HL-60 (cell line): ENCODE measurements around the gene E4F1.
"Not testable (repeated sequence)": the region's sequence is repeated elsewhere in the genome, so short reads cannot be mapped to it uniquely, and the experiment has no call there.

Source experiments
- DNase-seq, 2 experiments: peaks; one replicate each; pipeline ENCODE4 v3.0.0-alpha.2; 2010 to 2020; ENCODE audit warnings: low read depth in 1 of 2, low spot score in 1 of 2
- H3K27ac ChIP-seq: fragments of 250-450 bp; sonication (Bioruptor Pico); replicated peaks from 2 replicates; pipeline ENCODE4 v1.5.1; 2020; ENCODE audit warnings: mild to moderate bottlenecking, moderate library complexity
- H3K27me3 ChIP-seq: fragments of 250-450 bp; sonication (Bioruptor Pico); 2 replicates; pipeline ENCODE4 v1.5.1; 2021; ENCODE audit warnings: mild to moderate bottlenecking, moderate library complexity; ENCODE audit not compliant: insufficient read depth, poor library complexity, severe bottlenecking
- H3K4me3 ChIP-seq: replicated peaks from 2 replicates; pipeline ENCODE4 v1.5.1; 2011; ENCODE audit warnings: mild to moderate bottlenecking, control low read depth, low read length; ENCODE audit not compliant: insufficient read depth
- CTCF ChIP-seq: IDR thresholded peaks from one replicate; pipeline ENCODE4 v1.5.1; 2011; ENCODE audit warnings: low read length, control low read depth, inconsistent platforms; ENCODE audit not compliant: insufficient read depth
- GABPA ChIP-seq: IDR thresholded peaks from 2 replicates; pipeline ENCODE4 v1.6.1; 2012; ENCODE audit warnings: low read depth
- POLR2AphosphoS5 ChIP-seq: IDR thresholded peaks from 2 replicates; pipeline ENCODE4 v1.6.1; 2012; ENCODE audit warnings: low read depth
- REST ChIP-seq: IDR thresholded peaks from 2 replicates; pipeline ENCODE4 v1.6.1; 2012; ENCODE audit warnings: low read depth; ENCODE audit not compliant: insufficient replicate concordance
- SPI1 ChIP-seq: IDR thresholded peaks from 2 replicates; pipeline ENCODE4 v1.6.1; 2012; ENCODE audit warnings: low read depth, mild to moderate bottlenecking, borderline replicate concordance

The E4F1 gene

GRCh38 chr16:2237493-2238149 is 14.2 kb downstream of the E4F1 start:
- TF ChIP-seq REST (no peak), POLR2AphosphoS5 (no peak), CTCF (no peak), GABPA (no peak), SPI1 (no peak)
- no peak overlapping the region for H3K4me3 ChIP-seq
- H3K27ac ChIP-seq, result no peak overlapping the region
- DNase-seq, result no peak
- H3K27me3 ChIP-seq, result no peaks in the 10 kb centered on the region

GRCh38 chr16:2238150-2238837 is 14.9 kb downstream of the E4F1 start:
- DNase-seq, result no peak
- Histone ChIP-seq H3K4me3 (no peak overlapping the region), H3K27me3 (no peaks in the 10 kb centered on the region), H3K27ac (no peak overlapping the region)
- TF ChIP-seq GABPA, result no peak
- TF ChIP-seq SPI1, result no peak
- no peak for TF ChIP-seq REST
- no peak; the same call in 1 of the 2 replicates for TF ChIP-seq POLR2AphosphoS5
- no peak for TF ChIP-seq CTCF

- no peaks in the 10 kb centered on the region for H3K27me3 ChIP-seq
- no peak for DNase-seq
- H3K4me3 ChIP-seq, result no peak overlapping the region
- no peak overlapping the region for H3K27ac ChIP-seq
- TF ChIP-seq REST (no peak), SPI1 (no peak), GABPA (no peak), CTCF (no peak), POLR2AphosphoS5 (no peak)
Measured at GRCh38 chr16:2238838-2239675, 15.7 kb downstream of the E4F1 start.

GRCh38 chr16:2240331-2240730 is 16.9 kb downstream of the E4F1 start:
- H3K27me3 ChIP-seq, H3K27ac ChIP-seq, DNase-seq, H3K4me3 ChIP-seq: not testable (repeated sequence)
